SK-N-SH (cell line): ENCODE measurements around the gene SLC25A26.

Experiments
- CHD2 ChIP-seq: fragments of 150-350 bp; IDR thresholded peaks from 2 replicates; pipeline ENCODE4 v1.6.1; 2018; ENCODE audit warnings: low read length; ENCODE audit not compliant: partially characterized antibody
- CTCF ChIP-seq: fragments of 200-600 bp; sonication (generic); IDR thresholded peaks from 2 replicates; pipeline ENCODE4 v1.6.1; 2017; ENCODE audit warnings: antibody characterized with exemption, mild to moderate bottlenecking, moderate library complexity
- FOXJ3 ChIP-seq: sonication (generic); formaldehyde crosslinking; IDR thresholded peaks from 2 replicates; pipeline ENCODE4 v1.5.1; 2020; ENCODE audit warnings: mild to moderate bottlenecking, missing genetic modification reagents
- GABPA ChIP-seq: IDR thresholded peaks from 2 replicates; pipeline ENCODE4 v1.4.0; 2012; ENCODE audit warnings: low read depth, mild to moderate bottlenecking
- RAD21 ChIP-seq: IDR thresholded peaks from 2 replicates; pipeline ENCODE4 v1.6.1; 2012; ENCODE audit warnings: mild to moderate bottlenecking, low read length
- REST ChIP-seq: IDR thresholded peaks from 2 replicates; pipeline ENCODE4 v1.6.1; 2012; ENCODE audit warnings: mild to moderate bottlenecking, low read depth, low read length, moderate library complexity
- RXRA ChIP-seq: IDR thresholded peaks from 2 replicates; pipeline ENCODE4 v1.4.0; 2012; ENCODE audit warnings: low read depth, mild to moderate bottlenecking, borderline replicate concordance
- SIN3A ChIP-seq: IDR thresholded peaks from 2 replicates; pipeline ENCODE4 v1.6.1; 2012; ENCODE audit warnings: low read depth, mild to moderate bottlenecking, low read length, moderate library complexity, borderline replicate concordance
- SMC3 ChIP-seq: IDR thresholded peaks from 2 replicates; pipeline ENCODE4 v1.6.1; 2012; ENCODE audit warnings: low read depth, low read length, improper control_type of control experiment
- TCF12 ChIP-seq: IDR thresholded peaks from 2 replicates; pipeline ENCODE4 v1.4.0; 2012
- USF2 ChIP-seq: fragments of 150-350 bp; IDR thresholded peaks from 2 replicates; pipeline ENCODE4 v1.6.1; 2017; ENCODE audit warnings: antibody characterized with exemption, low read length, low read depth, borderline replicate concordance
- YY1 ChIP-seq: IDR thresholded peaks from 2 replicates; pipeline ENCODE4 v1.4.0; 2012; ENCODE audit warnings: low read depth, mild to moderate bottlenecking
- ZBTB33 ChIP-seq: IDR thresholded peaks from 2 replicates; pipeline ENCODE4 v1.4.0; 2012; ENCODE audit warnings: low read depth, borderline replicate concordance

DNA sequence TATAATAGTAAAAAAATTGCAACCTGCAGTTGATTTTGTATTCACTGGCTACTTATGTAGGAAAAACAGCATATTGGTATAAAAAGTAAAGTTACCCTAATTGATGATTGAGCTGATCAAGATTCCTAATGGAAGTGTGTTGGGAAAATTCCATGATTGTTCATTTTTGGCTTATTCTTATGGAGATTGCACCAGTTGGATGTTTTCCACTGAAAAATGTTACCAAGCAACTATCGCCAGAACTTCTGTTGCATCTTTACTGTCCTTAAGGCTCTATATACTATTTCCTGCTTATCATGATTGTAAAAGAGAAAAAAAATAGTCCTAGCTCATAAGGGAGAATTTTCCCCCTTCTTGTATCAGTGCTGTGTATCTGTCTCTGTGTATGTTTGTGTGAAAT, 48.6 kb downstream of the SLC25A26 start:
- TF ChIP-seq FOXJ3 (CRISPR knock-in tag) (no peak), YY1 (no peak), USF2 (no peak), CTCF (no peak), GABPA (no peak), TCF12 (no peak), RAD21 (no peak), ZBTB33 (no peak), CHD2 (no peak), REST (no peak), SMC3 (no peak), RXRA (no peak), SIN3A (no peak)
